Loucy (cell line): Measurements from ENCODE around the gene NDST1.

Experiments used
- CTCF ChIP-seq: fragments of 200-600 bp; sonication (generic); conservative IDR thresholded peaks from 2 replicates; pipeline ENCODE4 v1.5.1; 2014; ENCODE audit warnings: mild to moderate bottlenecking, antibody characterized with exemption, low read length
- EZH2phosphoT487 ChIP-seq: fragments of 200-600 bp; IDR thresholded peaks from 2 replicates; pipeline ENCODE4 v1.6.1; 2018; ENCODE audit warnings: antibody characterized with exemption, mild to moderate bottlenecking, moderate library complexity, borderline replicate concordance

GRCh38 chr5:150498971-150499370, 9.0 kb upstream of the NDST1 start:
- TF ChIP-seq CTCF (no peak), EZH2phosphoT487 (no peak)
